HuH-7 (cell line): ENCODE results near the gene SETBP1.

Source experiments
- DNase-seq: peaks from one replicate; pipeline ENCODE4 v3.0.0; 2011; ENCODE audit warnings: low spot score

Gene SETBP1

DNA sequence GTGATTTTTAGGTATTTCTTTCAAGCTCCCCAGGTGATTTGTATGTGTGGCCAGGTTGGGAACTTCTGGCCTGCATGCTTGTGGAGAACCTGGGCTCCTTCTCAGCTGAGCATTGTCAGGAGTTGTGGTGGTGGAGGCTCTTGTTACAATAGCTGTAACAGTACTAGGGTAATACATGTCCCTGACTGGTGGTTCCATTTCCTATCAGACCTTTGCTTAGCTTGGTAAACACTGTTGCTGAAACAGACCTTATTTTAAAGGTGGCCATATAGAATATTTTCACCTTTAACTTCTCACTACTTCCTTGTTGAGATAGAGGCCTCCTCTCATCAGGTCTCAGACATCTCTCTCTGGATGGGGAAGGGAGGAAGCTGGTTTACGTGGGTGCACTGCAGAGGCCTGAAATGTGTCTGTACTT is 79.2 kb downstream of the SETBP1 start:
- no peak for DNase-seq

- no peak for DNase-seq
Observed at GRCh38 chr18:44761812-44762211, 81.1 kb downstream of the SETBP1 start.

DNA sequence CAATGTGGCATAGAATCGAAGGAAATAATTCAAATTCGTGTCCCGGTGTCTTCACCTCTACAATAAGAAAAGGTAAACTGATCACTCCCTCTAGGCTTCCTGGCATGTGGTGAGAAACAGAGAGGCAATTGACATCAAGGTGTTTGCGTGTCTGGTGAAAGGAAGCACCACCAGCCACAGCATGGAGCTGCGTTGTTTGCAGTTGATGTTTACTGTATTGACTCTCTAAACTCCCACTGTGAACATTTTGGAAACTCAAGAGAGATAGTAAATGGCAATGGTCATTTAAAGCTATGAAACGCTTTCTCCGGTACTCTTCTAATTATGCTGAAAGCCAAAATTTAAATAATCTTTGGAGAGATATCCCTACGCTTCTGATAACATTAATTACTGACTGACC is 82.6 kb downstream of the SETBP1 start:
- DNase-seq = no peak

- DNase-seq = no peak
Observed at GRCh38 chr18:44764863-44765262, 84.2 kb downstream of the SETBP1 start.

DNA sequence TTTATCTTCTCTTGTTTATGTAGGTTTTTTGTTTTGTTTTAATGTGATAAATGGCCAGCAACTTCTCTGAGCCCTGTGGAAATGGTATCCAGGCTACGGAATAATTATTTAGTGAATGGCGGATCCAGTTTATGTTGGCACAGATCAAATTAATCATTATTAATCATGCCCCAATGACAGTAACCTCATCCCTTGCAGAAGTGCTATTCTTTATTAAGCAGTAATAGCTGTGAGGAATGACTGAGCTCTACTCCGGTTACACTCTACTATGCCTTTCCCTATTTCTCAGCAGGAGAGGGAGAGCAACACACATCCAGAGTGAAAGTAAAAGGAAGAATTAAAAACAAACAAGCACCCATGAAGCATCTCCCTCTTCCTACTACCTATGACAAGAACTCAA is 84.8 kb downstream of the SETBP1 start:
- DNase-seq = no peak

DNA sequence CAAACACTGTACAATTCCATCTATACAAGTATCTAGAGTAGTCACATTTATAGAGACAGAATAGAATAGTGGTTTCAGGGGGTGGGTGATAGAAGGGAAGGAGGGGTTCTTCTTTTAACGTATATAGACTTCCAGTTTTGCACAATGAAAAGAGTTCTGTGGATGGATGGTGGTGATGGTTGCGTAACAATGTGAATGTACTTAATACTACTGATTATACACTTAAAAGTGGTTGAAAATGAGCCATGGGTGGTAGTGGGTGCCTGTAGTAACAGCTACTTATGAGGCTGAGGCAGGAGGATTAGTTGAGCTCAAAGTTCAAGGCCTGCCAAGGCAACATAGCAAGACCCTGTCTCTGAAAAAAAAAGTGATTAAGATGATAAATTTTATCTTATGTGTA is 85.8 kb downstream of the SETBP1 start:
- no peak for DNase-seq

DNA sequence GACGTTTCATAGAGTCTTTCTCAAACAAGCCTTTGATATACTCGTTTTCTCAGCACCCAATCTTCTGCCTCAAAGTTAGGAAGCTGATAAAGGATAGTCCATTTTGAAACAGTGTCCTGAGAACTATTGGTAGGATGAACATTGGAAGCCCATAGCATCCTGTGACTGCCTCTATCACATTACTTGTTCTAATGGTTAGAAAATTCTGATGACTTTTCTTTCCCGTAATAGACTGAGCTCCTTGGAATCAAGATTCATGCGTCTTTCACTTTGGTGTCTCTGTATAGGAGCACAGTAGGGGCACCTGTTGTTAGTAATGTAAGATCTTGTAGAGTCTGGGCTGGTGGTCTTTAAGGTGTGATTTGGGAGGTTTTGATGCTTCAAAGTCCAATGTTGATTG is 87.1 kb downstream of the SETBP1 start:
- DNase-seq = no peak

GRCh38 chr18:44770641-44771040 is 90.0 kb downstream of the SETBP1 start:
- no peak for DNase-seq

- no peak for DNase-seq
Observed at GRCh38 chr18:44771572-44771955, 90.9 kb downstream of the SETBP1 start.

GRCh38 chr18:44771956-44772917 is 91.5 kb downstream of the SETBP1 start:
- peak; percentile 61 for DNase-seq

- DNase-seq = no peak
Observed at GRCh38 chr18:44773640-44774155, 93.0 kb downstream of the SETBP1 start.

- no peak for DNase-seq
Observed at GRCh38 chr18:44774191-44774590, 93.5 kb downstream of the SETBP1 start.

GRCh38 chr18:44777457-44778192 is 96.9 kb downstream of the SETBP1 start:
- no peak for DNase-seq

DNA sequence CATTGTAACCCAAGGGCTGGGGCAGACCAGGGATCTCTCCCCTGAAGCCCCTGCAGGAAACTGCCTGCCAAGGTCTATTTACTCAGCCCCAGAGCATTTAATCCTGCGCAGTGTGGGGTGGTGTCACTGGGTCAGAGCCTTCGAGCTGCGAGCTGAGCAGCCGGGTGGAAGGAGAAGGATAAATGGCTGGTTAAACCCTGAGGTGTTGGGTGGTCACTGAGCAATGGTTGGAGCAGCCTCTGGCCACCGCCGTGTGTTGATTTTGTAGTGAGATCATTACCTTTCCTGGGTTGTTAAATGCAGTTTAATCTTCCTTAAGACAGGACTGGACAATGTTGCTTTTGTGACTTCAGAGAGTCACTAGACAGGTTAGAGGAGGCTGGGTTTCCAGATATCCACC is 98.1 kb downstream of the SETBP1 start:
- no peak for DNase-seq

- no peak for DNase-seq
Observed at GRCh38 chr18:44779753-44780292, 99.1 kb downstream of the SETBP1 start.

- no peak for DNase-seq
Observed at GRCh38 chr18:44781886-44782285, 101.2 kb downstream of the SETBP1 start.

- DNase-seq = no peak
Observed at GRCh38 chr18:44782617-44783016, 101.9 kb downstream of the SETBP1 start.

DNA sequence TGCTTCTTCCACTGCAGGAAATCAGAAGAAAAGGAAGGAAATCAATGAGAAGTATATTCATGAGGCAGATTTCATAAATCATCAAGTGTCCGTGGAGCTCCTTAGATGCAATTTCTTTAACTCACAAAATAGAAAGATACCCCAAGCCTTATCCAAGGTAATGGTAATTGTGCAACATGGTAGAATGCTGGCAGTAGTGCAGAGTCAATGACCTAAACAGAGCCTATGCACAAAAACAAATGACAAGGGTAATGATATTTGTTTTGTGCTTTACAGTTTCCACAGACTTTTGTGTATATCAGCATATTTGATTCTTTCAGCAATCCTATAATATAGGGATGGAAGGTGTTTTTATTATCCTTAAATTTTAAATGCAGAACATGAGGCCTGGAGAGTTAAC is 102.7 kb downstream of the SETBP1 start:
- no peak for DNase-seq

DNA sequence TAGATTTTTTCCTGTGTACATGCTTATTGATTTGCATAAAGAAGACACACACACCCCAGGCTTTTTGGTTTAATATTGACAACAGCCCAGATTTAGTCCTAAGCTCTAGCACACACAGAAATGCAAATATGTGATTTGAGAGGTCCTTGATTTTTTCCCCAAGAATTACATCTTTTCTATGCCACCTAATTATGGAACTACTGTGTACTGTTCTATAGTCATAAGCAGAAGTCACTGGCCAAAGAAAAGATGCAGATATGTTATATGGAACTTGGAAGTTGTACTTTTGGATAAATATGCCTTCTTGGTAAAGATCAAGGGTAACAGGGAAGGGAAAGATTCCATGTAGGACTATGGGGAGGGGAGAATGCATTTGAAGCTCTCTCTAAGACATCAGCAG is 105.6 kb downstream of the SETBP1 start:
- DNase-seq = no peak

DNA sequence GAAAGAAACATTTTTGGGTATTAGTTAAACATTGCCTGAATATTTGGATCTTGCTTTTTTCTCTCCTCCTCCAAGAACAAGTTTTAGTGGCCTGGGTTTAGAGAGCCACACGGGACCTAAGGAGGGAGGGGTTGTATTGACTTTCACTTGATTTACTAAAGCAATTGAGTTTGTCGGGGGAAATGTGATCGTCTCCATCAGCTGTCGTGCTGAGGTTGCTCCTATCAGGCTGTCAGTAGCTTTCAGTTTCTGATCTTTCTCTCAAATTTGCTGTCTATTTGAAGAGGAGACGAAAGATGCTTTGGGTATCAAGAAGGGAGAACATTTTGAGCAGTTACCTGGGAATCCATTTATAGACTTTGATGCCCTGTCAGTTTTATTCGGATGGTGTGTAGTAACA is 106.0 kb downstream of the SETBP1 start:
- DNase-seq = no peak

- DNase-seq = no peak
Observed at GRCh38 chr18:44788334-44788733, 107.6 kb downstream of the SETBP1 start.

DNA sequence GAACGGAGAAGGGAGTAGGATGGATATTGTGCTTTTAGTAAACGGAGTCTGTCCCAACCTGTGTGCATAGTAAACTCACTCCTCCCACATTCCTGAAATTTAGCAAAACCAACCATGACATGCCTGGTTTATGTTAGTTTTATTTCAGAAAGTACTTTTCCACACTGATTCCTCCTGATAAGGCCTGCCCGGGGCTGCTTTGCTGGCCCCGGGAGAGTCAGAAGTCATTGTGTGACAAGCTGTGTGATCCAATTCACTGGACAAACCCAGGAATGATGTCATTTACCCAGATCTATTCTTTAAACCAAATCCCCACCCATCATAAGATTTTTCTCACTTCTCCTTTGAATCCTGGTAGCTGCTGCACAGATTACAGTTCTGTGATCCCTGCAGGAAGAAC is 109.0 kb downstream of the SETBP1 start:
- no peak for DNase-seq

- DNase-seq = no peak
Observed at GRCh38 chr18:44790860-44791259, 110.2 kb downstream of the SETBP1 start.
